HepG2 (cell line): Measurements from ENCODE around the gene EPS8L3.

Source experiments
- ARHGAP35 ChIP-seq: sonication (generic); formaldehyde crosslinking; IDR thresholded peaks from 2 replicates; pipeline ENCODE4 v1.9.0; 2022; ENCODE audit warnings: mild to moderate bottlenecking, inconsistent platforms, moderate library complexity, missing genetic modification reagents, borderline replicate concordance
- CTCF ChIP-seq: sonication (generic); formaldehyde crosslinking; IDR thresholded peaks from 2 replicates; pipeline ENCODE4 v1.5.0; 2020; ENCODE audit warnings: mild to moderate bottlenecking, missing genetic modification reagents, moderate library complexity
- REL ChIP-seq: sonication (generic); formaldehyde crosslinking; conservative IDR thresholded peaks from 2 replicates; pipeline ENCODE4 v1.8.0; 2022; ENCODE audit warnings: mild to moderate bottlenecking, missing genetic modification reagents, moderate library complexity
- ZNF30 ChIP-seq: sonication (generic); formaldehyde crosslinking; IDR thresholded peaks from 2 replicates; pipeline ENCODE4 v1.5.0; 2020; ENCODE audit warnings: mild to moderate bottlenecking, missing genetic modification reagents

GRCh38 chr1:109761227-109762038 lies 2.3 kb downstream of the EPS8L3 start:
- TF ChIP-seq REL (CRISPR knock-in tag) (no peak), ARHGAP35 (no peak), ZNF30 (CRISPR knock-in tag) (no peak), CTCF (no peak)
